Heart left ventricle (tissue), 13 donors: ENCODE measurements around the gene GNS.

ENCODE experiments used
- POLR2A ChIP-seq, 2 donors: fragments of 450-650 bp; IDR thresholded peaks; one replicate each; pipeline ENCODE4 v1.6.1; 2017; ENCODE audit warnings: antibody characterized with exemption in 2 of 2, mild to moderate bottlenecking in 2 of 2, moderate library complexity in 2 of 2
- TF ChIP-seq, protein P1 (sequence below), 12 donors: fragments of 200-600 bp; sonication (generic) in 4 of 12; IDR thresholded peaks; one replicate each; pipeline versions ENCODE4 v1.5.0 to v1.8.0; 2018 to 2022; ENCODE audit warnings: antibody characterized with exemption in 12 of 12, mild to moderate bottlenecking in 5 of 12
- donor health status: ischemic (EF 13 %, LVEDD 7.1; RV severe dilation, severe dysfunction).
- donor health status: DM: no; HTN: yes; CAD: no.
- donor health status: DM: no; HTN: no; CAD: no.
- donor health status: ischemic (EF 25% LVEDD 6.9; RV normal size, moderate dysfunction).
- donor health status: ischemic (EF 25% LVEDD 5.7; RV mildly dilated, moderate dysfunction).
- donor health status: ischemic (EF 35%, LVEDD 5.7; RV mildly dilated, moderate dysfunction).
- donor health status: nonischemic (EF 11% LVEDD 7.7; RV severe dilation, severe dysfunction).
- donor health status: DM: yes; HTN: yes; CAD: no.
- donor health status: PGD.
- donor health status: ischemic (EF 29% LVEDD 5.4; RV normal size, mild dysfunction).
- donor health status: nonischemic (EF 23%, LVEDD 6.1; RV moderate dilation, normal function).

DNA sequence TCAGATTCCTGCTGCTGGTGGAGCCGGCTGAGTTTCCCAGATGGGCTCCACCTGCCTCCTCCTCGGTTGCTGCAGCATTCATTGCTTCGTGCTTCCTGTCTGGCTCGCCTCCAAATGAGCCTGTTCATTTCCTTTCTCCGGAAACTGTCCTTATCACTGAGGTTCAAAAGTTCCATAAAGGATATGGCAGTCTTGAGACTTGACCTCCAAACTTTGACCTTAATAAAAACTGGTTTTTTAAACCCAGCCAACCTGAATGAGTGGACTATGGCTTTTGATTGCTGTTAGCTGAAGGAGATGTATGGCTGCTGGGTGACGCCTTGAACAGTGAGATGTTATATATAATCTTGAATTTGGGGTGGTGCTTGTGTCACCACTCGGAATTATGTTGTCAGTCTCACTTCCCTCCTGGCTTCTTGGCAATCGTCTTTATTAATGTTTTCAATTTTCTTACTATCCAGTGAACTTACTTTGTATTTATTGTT, 86.2 kb downstream of the GNS start:
- no peak for TF ChIP-seq POLR2A (IDR thresholded peaks at IDR 0.05)
- TF ChIP-seq, protein P1, sequence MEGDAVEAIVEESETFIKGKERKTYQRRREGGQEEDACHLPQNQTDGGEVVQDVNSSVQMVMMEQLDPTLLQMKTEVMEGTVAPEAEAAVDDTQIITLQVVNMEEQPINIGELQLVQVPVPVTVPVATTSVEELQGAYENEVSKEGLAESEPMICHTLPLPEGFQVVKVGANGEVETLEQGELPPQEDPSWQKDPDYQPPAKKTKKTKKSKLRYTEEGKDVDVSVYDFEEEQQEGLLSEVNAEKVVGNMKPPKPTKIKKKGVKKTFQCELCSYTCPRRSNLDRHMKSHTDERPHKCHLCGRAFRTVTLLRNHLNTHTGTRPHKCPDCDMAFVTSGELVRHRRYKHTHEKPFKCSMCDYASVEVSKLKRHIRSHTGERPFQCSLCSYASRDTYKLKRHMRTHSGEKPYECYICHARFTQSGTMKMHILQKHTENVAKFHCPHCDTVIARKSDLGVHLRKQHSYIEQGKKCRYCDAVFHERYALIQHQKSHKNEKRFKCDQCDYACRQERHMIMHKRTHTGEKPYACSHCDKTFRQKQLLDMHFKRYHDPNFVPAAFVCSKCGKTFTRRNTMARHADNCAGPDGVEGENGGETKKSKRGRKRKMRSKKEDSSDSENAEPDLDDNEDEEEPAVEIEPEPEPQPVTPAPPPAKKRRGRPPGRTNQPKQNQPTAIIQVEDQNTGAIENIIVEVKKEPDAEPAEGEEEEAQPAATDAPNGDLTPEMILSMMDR (IDR thresholded peaks at IDR 0.05) = no peak
